Measurements from ENCODE around the gene TRIML2.
"Not testable (repeated sequence)": the region's sequence is repeated elsewhere in the genome, so short reads cannot be mapped to it uniquely, and the experiment has no call there.

Gene TRIML2

DNA sequence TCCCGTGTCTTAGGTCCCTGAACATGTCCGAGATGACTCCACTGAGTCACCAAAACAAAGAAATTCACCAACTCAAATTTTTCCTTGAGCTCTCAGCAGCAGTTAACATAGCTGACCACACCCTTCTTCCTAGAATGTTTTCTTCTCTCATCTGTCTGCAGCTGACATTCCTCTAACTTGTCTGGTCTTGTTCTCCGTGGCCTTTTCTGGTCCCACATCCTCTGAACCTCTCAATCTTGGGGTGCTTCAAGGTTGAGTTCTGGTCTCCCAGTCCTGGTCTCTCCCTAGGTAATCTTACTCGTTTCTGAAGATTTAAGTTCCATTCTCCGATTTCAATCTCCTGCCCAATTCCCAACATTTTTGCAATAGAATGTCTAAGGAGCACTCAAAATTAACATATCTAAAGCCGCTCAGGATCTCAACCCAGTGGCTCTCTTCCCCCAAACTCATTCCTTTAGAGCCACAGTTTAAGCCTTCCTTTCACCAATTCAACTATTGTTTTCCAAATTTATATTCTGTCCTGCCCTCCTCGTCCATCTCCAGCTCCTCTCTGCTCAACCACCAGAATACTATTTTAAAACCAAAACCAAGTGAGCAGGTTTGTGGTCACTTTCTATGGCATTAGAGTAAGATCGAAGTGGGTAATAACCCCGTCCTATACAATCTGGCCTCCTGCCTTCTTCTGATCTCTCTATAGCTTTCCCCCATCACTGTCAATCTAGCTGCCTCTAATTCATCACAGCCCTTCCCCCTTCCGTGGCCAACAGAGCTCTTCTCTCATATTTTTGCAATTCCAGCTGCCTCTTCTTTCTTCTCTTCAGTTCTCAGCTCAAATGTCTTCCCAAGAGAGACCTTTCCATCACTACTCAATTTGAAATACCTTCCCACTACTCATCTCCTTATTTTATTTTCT lies 1.2 kb downstream of the TRIML2 start:
- no peak for DNase-seq (ENCODE audit: low read depth)

- no peak for DNase-seq (ENCODE audit: low read depth)
Observed at GRCh38 chr4:188106454-188106853, 2.9 kb downstream of the TRIML2 start.

- DNase-seq (ENCODE audit: low read depth) = no peak
Observed at GRCh38 chr4:188092824-188093223, 16.6 kb downstream of the TRIML2 start.

DNA sequence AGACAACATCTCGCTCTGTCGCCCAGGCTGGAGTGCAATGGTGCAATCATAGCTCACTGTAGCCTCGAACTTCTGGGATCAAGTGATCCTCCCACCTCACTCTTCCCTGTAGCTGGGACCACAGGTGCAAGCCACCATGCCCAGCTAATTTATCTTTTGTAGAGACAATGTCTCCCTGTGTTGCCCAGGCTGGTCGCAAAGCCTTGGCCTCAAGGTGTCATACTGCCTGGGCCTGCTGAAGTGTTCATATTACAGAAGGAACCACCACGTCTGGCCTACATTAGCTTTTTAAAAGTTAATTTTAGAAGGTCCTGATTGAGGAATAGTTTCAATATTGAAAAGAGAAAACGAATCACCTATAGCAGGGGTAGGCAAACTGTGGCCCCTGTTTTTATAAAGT lies 22.5 kb downstream of the TRIML2 start:
- DNase-seq (ENCODE audit: low read depth) = no peak

- no peak for DNase-seq (ENCODE audit: low read depth)
Observed at GRCh38 chr4:188082796-188083195, 26.6 kb downstream of the TRIML2 start.

- DNase-seq (ENCODE audit: low read depth) = no peak
Observed at GRCh38 chr4:188078116-188078515, 31.3 kb downstream of the TRIML2 start.

- no peak for DNase-seq (ENCODE audit: low read depth)
Observed at GRCh38 chr4:188076169-188076568, 33.2 kb downstream of the TRIML2 start.

- no peak for DNase-seq (ENCODE audit: low read depth)
Observed at GRCh38 chr4:188061083-188061482, 48.3 kb downstream of the TRIML2 start.

GRCh38 chr4:188053302-188053701 lies 56.1 kb downstream of the TRIML2 start:
- no peak for DNase-seq (ENCODE audit: low read depth)

GRCh38 chr4:188046657-188047056 lies 62.7 kb downstream of the TRIML2 start:
- DNase-seq (ENCODE audit: low read depth) = no peak

- DNase-seq (ENCODE audit: low read depth) = not testable (repeated sequence)
Observed at GRCh38 chr4:188045461-188045860, 63.9 kb downstream of the TRIML2 start.

GRCh38 chr4:188043154-188043553 lies 66.2 kb downstream of the TRIML2 start:
- DNase-seq (ENCODE audit: low read depth) = no peak

DNA sequence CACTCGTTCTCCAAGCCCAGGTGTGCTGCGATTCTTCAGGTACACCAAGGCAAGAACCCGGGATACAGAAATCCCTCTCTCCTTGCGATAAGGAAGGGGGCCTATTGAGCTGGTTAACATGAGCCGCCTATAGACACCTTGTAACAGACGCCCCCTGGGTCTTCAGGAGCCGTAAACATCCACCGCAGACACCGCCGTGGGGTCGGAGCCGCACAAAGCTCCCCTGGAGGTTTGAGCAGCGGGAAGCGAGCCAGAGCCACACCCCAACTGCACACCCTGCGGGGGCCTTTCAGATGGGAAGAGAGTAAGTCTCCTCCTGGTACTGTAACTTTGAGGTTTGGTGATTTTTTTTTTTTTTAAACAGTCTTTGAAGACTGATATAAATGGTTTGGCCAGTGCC lies 67.2 kb downstream of the TRIML2 start:
- no peak for DNase-seq (ENCODE audit: low read depth)

GRCh38 chr4:188041721-188042120 lies 67.7 kb downstream of the TRIML2 start:
- DNase-seq (ENCODE audit: low read depth) = no peak

Data from T follicular helper cell (primary cell).